GM21825 (cell line): ENCODE data around the gene CPNE4.

Experiments
- ATAC-seq: cut with Tn5 transposase; IDR thresholded peaks from one replicate; pipeline ENCODE4 v1.9.1; 2021; ENCODE audit warnings: mild to moderate bottlenecking, moderate library complexity; ENCODE audit not compliant: unreplicated experiment

Gene CPNE4

DNA sequence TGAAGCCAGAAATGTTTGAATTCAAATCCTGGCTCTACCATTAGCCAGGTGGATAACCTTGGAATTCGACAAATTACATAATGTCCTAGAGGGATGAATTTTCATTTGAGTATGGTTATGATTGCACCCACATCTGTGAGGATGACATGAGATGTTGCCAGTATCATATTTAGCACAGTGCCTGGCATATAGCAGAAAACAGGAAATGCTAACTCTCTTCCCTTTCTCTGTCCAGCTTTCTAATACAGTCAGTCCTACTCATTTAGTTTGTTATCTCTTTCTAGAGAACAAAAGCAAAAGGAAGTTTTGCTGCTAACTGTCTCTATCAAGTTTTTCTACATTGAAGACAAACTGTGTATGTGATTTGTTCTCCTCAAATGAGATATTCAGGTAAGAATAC lies 231.7 kb downstream of the CPNE4 start:
- ATAC-seq: no peak

DNA sequence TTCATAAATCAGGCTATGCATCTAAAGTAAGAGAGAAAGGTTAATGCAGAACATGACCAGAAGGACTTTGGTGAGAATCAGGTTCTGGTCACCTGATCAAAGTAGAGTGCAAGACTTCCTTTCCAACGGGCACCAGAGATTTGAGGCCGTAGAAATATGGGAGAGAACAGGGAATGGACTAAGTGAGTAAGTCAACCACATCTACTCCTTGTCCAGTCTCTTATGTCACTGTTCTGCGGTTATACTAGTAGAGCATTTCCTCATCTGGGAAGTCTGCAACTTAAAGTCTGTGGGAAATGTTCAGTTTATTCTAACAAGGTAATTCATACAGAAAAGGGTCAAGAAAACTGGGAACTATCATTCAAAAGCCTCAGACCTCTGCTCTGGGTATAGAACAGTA lies 232.8 kb downstream of the CPNE4 start:
- no peak for ATAC-seq

DNA sequence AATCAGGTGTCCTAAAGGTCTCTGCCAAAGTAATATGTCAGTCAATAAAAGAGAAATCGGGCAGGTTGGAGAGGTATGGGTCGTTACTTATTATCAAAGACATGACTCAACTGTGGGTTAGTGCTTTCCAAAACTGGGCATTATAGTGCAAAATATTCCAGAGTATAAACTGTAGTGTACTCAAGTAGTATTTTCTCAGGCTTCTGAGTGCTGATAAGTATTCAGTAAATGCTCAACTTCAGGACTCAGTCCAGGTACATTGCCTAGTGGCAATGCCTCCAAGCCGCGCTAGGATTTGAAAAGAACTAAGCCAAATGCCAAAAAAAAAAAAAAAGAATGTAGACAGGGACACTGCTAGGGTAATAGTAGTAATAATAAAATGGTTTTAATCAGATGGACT lies 233.2 kb downstream of the CPNE4 start:
- no peak for ATAC-seq

DNA sequence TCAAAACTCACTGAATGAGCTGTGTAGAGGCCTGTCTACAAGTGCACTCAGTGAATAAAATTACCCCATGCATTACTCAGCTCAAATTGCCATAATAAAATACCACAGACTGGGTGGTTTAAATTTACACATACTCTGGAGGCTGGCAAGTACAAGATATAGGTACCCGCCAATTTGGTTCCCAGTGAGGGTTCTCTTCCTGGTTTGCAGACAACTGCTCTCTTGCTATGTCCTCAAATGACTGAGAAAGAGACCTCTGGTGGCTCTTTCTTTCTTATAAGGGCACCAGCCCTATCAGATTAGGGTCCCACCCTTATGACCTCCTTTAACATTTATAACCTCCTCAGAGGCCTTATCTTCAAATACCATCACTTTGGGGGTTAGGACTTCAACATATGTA lies 237.0 kb downstream of the CPNE4 start:
- ATAC-seq: no peak

DNA sequence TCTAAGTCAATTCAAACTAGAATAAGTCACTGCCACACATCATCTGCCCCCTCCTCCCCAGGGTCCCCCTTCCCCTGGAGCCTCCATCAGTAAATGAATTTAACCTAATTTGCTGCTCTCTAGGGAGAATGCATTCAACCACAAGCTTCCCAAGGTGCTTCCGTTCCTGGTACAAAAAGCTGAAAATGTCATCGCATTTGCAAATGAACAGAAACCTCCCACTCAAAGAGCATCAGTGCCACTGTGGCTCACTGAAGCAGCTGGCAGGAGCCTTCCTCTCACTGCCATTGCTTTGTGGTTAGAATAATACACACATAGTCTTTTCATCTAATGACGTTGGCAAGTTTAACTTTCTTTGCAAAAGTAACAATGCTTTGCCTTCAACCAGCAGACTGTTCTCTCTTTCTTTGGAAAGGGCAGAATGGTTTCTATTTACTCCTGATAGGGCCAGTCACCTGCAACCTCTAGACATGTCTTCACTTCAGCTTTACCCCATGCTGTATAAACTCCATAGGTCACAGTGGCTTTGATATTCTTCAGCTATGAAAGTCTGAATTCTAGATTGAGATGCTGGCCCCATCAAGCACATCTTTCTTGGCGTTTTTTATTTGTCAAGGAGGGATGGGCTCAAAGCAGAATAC lies 238.1 kb downstream of the CPNE4 start:
- ATAC-seq: peak; percentile 58

DNA sequence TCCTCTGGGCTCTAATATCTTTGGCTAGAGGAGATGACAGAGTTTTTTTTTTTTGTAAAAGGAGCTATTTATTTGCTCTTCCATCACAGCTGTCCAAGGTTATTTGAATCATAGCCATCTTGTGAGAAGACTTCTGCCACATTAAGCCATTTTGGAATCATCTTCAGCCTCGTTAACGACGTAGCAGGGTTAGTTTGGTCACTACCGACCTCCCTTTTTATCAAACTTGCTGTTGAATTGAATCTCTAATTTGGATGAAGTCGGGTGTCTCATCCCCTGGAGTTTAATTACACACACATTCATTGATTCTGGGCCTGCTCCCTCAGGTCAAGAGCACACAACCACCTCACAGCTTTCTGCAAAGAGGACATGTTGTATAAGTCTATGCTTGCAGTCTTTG lies 238.7 kb downstream of the CPNE4 start:
- no peak for ATAC-seq

DNA sequence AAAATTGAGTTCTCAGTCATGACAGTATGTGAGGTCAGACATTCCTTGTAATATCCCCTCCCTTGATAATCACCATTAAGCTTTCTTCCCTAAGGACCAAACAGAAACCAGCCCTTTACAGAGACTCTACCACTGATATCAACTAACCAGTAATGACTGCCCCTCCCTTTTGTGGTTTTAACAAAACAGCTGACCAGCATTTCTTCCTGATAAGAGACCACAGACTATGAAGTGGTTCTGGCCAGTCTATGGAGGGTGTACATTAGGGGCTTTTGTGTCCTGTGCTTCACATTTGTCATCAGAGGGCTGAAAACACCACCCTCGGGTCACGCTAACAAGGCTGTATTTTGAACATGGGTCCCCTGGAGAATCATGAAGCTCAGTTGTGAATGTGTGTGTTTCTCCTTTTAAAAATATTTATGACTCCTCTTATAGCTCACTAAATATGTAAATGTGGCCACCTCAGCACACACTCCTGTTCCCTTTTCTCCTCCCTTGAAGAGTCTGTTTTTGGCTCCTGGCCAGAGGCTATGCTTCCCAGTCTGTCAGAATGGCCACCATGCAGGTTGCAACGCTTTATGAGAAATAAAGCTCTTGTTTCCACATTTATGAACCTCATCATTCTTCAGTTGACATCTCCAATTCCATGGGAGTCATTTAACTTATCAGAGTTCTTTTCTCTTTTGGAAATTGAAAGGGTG lies 239.3 kb downstream of the CPNE4 start:
- ATAC-seq: no peak

DNA sequence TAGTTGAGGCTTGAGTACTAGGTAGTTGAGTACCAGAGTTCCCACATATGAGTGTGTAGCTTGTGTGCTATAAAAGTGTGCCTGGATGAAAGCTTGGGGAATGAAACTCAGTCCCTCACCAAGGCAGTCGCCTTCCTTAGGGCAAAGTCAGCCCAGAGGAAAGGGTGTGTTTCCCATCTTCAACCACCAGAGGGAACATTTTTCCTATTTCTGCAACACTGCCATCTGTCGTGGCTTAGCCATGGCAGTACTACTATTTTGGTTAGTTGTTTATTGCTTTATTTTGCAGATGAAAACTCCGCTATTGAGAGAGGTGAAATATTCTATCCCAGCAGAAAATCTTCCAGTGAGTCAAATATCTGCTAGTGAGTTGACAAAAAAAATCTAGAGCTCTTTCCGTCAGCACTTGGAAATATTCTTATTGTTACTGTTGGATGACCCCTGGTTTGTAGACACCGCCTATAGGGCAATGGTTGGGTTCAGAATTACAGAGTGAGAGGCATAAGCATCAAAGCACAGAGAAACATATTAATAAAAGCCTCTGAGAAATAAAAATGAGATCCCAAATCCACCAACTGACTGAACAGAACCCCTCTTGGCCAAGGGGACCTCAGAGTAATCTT lies 239.9 kb downstream of the CPNE4 start:
- ATAC-seq: peak; percentile 55

DNA sequence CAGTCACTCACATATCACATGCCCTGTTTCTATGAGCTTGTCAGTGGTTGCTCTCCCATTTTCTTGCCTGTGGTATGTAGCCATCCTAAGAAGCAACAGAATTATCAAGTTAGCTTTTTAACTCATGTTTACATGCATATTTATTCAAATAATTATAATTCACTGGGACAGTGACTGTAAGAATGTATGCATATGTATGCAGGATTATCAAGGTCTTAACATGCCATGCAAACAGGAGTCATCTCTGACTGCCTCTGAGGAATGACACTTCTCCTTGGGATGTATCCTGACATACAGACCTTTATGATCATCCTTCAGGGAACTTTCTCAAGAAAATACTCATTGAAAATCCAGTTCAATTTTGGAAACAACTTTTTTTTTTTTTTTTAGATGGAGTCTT lies 240.9 kb downstream of the CPNE4 start:
- no peak for ATAC-seq

DNA sequence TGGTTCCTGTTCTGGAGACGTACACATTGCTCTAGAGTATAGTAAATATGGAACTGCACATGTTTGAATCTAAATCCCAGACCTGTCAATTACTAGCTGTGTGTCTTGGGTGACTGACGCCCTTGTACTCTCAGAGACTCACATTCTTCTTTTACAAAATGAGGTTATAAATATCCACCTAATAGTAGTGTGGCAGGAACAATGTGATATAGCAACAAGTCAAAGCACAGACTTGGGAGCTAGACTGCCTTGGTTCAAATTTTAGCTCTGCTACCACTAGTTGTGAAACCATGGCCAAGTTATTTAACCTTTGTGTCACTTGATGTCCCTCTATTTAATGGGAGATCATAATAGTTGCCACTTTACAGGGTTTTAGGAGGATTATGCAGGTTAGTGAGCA lies 245.6 kb downstream of the CPNE4 start:
- no peak for ATAC-seq

DNA sequence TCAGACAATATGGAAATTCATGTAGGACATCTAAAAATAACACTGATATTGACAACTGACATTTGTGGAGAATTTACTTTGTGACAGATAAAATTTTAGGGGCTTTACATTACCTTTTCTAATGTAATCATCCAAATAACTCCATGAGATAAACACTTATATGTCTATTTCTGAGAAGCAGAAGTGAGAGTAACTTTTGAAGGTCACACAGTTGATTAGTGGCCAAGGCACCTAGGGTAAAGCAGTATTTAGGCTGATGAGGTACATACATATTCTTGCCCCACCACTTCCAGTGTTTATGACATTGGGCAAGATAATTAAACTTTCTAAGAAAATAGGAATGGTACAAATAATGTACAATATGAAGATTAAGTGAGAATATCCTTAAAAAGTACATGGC lies 248.4 kb downstream of the CPNE4 start:
- no peak for ATAC-seq

DNA sequence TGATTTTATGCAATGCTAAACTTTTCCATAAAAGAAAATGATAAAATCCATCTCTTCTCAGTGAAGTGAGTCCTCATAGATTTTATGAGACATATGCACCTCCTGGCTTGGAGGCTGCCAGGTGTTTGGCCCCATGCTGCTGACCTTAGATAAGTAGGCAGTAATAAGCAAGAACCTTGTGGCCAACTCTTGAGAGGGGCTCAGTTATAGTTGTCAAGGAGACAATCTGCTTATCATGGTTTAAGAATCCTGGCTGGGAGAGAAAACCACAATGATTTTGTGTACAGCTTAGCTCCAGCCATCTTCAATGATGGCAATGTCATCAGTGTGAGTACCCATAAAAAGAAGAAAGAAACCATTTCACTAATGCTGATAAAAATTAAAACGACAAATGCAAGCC lies 252.1 kb downstream of the CPNE4 start:
- ATAC-seq: no peak

DNA sequence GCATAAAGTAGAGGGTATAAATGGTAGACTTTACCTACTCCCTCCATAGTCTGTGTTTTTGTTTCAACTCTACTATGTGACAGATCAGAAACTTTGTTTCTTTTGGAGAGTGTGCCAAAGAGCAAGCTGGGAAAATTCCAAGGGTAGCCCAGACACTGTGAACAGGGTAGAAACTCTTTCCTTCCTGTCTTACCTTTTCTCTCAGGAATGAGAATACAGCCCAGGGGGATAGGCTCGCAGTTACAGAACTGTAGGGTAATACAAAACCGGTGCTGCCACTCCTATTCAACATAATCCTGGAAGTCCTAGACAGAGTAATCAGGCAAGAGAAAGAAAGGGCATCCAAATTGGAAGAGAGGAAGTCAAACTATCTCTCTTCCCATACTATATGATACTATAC lies 256.3 kb downstream of the CPNE4 start:
- ATAC-seq: no peak

DNA sequence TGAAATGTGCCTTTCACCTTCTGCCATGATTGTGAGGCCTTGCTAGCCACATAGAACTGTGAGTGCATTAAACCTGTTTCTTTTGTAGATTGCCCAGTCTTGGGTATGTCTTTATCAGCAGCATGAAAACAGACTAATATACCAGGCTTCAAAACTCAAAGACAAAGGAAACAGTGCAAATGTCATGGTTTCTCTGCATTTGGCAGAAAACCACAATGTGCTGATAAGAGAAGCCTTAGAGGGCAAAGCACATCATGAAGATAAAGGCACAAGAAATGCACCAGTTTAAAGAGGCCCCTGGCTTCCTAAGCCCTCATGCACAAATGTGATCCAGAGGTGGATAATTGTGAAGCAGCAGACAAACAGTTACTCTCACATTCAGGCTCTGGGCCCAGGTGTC lies 259.2 kb downstream of the CPNE4 start:
- no peak for ATAC-seq

DNA sequence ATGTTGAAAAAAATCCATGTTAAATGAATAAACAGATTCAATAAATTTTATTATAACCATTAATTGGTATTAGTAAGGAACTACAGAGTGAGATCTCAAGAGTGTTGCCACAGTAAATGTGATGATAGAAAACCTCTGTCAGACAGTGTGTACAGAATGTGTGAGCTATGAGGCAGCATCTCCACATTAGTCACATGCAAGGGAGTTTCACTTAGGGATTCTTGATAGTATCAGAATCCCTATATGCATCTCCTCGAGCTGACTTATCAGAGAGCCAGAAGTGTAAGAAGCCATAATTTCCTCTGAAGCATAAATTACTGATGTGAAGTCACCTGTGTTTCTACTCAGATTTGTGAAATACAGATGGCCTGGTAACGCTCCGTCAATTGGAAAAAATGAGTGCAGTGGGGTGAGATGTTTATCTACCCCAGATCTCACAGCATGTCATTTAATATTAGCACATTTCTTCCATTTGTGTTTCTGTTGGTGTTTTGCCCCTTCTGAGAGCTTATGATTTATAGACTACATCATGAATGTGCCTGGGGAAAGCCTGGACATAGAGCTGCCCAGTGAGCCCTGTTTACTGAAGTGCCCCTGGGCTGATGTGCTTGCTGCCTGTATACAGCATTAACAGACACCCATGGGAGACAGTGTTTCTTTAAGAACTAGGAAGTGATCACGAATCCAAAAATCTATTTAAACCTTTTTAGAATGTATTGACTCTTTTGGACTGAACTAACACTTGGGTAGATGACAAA lies 262.4 kb downstream of the CPNE4 start:
- no peak for ATAC-seq

DNA sequence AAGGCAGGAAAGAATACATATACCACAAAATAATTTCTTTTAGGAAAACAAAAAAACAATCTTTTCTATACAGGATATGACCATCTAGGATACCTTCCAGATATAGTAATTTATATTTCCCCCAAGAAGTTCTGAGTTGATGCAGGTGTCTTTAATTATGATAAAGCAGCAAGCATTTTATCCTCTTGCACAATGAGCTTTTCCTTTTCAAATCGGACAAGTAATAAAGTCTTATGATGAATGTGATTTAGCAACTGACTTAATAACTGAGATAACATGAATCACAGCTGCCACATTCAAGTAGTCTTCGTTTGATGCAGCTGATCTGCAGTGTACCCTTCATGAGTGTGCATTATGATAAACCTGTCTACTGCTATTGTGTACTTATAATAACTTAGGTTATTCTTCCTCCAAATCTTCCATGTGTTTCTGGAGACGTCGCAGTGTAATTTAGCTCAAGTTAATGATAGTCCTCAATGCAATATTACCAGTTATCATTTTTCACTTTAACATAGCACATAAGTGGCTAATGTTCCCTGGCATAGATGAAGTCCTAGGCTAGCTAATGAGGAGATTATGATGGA lies 271.7 kb downstream of the CPNE4 start:
- no peak for ATAC-seq

DNA sequence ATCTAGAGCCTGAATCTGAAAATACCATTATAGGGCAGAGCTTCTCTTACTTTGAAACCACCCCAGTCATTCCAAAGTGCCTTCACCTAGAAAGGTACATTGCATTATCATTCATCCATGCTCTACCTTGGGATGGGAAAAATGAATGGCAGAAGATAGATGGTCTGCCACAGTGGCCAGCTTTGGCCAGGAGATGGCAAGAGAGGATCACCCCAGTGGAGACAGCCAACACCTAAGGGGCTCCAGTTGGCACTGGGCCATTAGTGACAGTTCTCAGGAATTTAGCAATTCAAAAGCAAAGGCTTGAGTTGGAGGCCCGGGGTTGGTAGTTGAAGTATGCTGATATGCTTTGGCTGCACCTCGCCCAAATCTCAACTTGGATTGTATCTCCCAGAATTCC lies 278.4 kb downstream of the CPNE4 start:
- no peak for ATAC-seq

DNA sequence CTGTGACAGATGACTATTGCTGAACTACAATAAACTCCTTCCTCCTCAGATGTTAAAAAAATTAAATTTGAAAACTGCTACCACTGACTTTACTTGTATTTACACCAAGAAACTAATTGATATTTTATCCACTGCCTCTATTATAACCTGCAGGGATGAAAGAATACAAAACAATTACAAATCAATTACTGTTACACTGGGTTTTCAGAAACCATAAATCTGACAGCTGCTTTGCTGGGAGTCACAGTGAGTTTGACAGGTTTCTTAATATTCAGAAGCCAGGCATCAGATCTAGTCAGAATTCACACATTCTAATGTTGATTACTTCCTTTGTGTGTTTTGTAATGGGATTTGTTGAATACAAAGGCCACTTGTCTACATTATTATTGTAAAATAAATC lies 279.4 kb downstream of the CPNE4 start:
- ATAC-seq: no peak

DNA sequence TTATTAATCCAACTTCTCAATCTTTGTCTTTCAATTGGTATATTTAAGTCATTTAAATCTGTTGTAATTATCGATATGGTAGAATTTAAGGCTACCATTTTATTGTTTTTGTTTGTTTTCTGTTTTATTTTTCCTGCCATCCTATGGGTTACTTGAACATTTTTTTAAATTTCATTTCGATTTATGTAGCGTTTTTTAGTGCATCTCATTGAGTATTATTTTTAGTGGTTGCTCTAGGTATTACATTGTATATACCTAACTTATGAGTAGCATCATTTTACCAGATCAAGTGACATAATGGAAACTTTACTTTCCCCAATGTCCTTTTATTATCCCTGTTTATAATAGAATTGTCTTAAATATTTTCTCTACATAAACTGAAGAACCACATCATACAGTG lies 284.6 kb downstream of the CPNE4 start:
- ATAC-seq: no peak

DNA sequence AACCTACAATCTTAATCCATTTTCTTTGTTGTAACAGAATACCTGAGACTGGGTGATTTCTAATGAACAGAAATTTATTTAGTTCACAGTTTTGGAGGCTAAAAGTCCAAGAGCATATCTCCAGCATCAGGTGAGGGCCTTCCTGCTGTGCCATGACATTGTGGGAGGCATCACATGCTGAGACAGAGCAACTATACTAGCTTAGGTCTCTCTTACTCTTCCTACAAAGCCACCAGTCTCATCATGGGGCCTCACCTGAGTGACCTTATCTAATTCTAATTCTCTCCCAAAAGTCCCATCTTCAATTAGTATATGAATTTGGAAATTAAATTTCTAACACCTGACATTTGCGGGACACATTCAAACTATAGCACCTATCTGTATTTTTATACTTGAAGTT lies 285.0 kb downstream of the CPNE4 start:
- no peak for ATAC-seq

DNA sequence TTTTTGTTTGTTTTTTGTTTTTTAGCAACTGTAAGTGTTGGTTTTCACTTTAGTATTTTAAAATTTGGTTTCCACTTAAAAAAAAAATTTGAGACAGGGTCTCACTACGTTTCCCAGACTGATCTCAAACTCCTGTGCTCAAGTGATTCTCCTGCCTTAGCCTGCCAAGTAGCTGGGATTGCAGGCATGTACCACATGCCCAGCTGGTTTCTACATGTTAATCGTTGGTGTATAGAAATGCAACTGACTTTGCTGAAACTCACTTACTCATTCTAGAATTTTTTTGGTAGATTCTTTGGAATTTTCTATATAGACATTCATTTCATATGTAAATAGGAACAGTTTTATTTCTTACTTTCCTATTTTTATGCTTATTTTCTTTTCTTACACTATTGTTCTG lies 287.3 kb downstream of the CPNE4 start:
- no peak for ATAC-seq
